GM18517 (cell line): Measurements from ENCODE around the gene SKIDA1.
"Not testable (repeated sequence)": the region's sequence is repeated elsewhere in the genome, so short reads cannot be mapped to it uniquely, and the experiment has no call there.

Experiments
- ATAC-seq: cut with Tn5 transposase; IDR thresholded peaks from one replicate; pipeline ENCODE4 v1.9.1; 2021; ENCODE audit warnings: mild to moderate bottlenecking, moderate library complexity; ENCODE audit not compliant: unreplicated experiment

SKIDA1 gene

DNA sequence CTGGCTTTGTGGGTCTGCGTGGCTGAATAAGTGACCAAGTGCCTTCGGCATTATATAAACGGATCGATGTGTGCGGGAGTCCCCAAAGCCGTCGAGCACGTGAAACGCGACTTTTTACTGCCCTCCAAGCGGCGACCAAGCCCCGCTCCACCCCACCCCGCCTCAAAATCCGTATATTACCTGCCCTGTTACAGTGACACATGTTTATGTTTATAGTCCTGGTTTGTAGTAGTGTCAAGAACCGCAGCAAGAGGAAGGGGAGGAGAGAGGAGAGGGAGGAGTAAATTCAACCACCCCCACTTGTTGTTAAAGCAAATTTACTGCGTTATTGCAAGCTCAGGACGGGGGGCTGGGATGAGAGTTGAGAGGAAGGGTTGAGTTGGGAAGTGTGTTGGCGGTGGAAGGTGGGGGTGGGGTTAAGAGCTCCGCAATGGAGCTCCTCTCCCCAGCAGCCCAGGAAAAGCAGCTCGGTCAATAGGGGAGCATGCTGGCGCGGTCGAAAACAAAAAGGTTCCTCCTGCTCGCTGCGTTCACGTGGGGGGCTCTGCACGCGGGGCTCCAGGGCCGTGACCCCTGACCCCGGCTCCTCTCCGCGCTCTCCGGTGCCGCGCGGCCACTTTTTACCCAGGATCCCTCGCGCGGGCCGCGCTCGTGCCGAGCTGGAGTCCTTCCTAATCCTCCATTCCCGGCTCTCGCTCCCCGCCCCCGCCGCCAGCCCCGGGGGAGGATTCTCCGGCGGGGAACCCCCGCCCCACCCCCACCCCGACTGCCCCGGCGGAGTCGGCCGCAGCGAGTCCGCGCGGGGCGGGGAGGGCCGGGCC is at the start of gene SKIDA1:
Gene SKIDA1 (minus strand): TSS at position 316 of the 821 bp plus-strand sequence. CDS start 7,860 bp downstream, outside the sequence.
- no peak for ATAC-seq

DNA sequence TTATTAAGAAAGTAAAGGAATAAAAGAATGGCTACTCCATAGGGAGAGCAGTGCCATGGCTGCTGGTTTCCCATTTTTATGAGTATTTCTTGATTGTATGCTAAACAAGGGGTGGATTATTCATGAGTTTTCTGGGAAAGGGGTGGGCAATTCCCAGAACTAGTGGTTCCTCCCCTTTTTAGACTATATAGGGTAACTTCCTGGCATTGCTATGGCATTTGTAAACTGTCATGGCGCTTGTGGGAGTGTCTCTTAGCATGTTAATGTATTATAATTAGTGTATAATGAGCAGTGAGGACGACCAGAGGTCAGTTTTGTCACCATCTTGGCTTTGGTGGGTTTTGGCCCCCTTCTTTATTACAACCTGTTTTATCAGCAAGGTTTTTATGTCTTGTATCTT is 49.0 kb upstream of the SKIDA1 start:
- not testable (repeated sequence) for ATAC-seq

DNA sequence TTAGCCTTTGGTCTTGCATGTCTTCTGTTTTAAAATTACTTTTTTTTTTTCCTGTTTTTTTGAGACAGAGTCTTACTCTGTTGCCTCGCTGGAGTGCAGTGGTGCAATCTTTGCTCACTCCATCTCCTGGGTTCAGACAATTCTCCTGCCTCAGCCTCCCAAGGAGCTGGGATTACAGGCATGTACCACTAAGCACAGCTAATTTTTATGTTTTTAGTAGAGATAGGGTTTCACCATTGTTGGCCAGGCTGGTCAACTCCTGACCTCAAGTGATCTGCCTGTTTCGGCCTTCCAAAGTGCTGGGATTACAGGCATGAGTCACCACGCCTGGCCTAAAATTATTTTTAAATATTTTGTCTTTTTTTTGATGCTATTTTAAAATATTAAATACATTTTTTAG is 47.1 kb upstream of the SKIDA1 start:
- ATAC-seq, result no peak

DNA sequence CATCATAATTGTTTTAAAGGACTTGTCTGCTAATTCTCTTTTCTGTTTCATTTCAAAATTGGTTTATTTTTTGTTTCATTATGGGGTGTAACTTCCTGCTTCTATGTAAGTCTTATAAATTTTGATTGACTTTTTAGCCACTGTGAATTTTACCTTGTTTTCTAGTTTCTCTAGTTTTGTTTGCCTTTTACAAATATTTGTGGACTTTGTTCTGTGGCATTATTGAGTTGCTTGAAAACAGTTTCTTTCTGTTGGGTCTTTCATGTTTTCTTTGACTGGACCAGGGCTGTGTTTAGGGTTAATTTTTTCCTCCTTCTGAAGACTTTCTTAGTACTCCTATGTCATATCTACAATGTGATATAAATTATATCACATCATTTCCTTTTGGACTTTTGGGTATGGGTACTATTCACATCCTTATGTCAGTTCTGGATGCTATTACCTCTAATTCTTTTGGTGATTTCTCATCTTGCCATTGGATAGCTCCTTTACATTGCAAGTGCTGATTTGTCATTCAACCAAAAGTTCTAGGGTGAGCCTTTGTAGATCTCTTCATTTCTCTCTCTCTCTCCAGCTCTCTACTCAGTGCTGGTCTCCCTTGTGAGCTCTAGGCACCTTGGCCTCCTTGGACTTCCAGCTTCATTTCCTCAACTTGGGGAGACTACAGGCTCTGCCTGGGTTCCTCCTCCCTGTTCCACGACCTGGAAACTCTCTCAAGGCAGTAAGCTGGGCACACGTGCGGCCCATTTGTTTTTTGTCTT is 45.5 kb upstream of the SKIDA1 start:
- ATAC-seq, result no peak

DNA sequence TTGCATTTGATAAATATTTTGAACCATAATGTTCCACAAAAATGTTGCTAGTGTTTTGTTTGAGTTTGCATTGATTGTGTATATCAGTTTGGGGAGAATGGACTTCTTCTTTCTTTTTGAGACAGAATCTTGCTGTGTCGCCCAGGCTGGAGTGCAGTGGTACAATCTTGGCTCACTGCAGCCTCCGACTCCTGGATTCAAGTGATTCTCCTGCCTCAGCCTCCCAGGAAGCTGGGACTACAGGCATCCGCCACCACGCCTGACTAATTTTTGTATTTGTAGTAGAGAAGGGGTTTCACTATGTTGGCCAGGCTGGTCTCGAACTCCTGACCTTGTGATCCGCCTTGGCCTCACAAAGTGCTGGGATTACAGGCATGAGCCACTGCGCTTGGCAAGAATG is 33.5 kb upstream of the SKIDA1 start:
- not testable (repeated sequence) for ATAC-seq

DNA sequence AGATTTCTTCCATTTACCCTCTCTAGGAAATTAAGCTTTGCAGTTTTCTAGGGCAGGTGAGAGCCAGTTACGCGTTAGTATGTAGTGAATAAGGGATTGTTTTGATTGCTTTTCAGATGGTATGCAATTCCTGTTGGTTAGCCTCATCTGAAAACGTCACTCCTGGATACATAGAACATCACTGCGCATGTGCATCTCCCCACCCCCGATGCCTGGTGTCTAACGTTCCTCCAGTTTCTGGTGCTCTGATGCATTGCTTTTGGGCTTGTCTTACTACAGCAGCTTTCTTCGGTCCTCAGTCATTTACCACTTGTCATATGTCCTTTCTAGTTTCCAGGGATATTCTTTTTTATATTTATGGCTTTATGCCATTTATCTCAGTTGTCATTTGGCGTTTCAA is 31.0 kb upstream of the SKIDA1 start:
- ATAC-seq, result no peak

DNA sequence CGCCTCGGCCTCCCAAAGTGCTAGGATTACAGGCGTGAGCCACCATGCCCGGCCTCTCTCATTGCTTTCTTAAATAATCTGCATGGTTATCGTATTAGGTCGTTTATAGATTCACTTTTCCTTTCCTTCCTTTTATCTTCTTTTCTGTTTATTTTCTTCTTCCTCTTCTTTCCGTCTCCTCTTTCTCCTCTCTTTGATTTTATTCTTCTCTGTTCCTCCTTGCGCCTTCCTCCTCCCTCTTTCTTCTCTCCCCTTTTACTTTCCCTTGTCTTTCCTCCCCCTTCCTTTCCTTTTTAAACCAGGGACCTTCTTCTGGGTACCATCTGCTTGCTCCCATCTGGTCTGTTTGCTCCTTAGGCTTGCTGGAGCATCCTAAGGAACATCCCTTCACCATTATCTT is 27.2 kb upstream of the SKIDA1 start:
- ATAC-seq, result no peak

DNA sequence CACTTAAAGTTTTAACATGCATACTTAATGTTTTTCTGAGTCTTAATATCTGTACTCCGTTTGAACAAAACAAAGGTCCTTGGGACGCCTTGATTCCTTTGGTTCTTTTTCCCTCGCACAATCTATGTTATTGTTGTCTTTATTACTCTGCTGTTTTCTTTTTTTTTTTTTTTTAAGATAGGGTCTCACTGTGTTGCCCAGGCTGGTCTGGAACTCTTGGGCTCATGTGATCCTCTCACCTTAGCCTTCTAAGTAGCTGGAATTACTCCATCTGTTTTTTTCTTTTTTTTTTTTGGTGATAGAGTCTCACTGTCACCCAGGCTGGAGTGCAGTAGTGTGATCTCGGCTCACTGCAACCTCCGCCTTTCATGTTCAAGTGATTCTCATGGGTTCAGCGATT is 21.8 kb upstream of the SKIDA1 start:
- no peak for ATAC-seq

DNA sequence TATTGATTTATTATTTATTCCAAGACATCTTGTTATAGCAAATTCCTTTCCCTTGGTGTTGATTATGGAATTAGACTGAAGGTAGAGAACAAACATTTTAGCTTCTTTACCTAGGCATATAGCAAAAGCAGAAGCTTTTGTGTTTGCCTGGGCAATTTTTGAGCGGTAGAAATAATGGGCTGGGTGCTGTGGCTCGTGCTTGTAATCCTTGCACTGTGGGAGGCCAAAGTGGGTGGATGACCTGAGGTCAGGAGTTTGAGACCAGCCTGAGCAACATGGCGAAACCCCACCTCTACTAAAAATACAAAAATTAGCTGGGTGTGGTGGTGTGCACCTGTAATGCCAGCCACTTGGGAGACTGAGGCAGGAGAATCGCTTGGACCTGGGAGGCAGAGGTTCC is 15.2 kb upstream of the SKIDA1 start:
- ATAC-seq, result not testable (repeated sequence)

DNA sequence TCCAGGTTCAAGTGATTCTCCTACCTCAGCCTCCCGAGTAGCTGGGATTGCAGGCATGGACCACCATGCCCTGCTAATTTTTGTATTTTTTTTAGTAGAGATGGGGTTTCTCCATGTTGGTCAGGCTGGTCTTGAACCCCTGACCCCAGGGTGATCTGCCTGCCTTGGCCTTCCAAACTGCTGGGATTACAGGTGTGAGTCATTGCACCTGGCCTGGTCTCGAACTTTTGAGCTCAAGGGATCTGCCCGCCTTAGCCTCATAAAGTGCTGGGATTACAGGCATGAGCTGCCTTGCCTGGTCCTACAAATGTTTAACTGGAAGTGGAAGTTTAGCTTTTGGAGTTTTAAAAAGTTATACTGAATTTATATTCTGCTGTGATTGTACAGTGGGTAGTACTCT is 11.4 kb upstream of the SKIDA1 start:
- no peak for ATAC-seq

DNA sequence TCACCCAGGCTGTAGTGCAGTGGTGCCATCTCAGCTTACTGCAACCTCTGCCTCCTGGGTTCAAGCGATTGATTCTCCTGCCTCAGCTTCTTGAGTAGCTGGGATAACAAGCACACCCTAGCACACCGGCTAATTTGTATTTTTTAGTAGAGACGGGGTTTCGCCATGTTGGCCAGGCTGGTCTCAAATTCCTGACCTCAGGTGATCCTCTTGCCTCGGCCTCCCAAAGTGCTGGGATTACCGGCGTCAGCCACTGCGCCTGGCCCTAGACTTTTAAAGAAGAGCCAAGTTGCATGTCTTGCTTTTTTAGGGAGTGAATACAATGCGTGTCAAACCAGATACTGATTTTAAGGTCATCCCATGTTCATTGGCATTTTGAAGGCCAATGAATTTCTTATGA is 10.5 kb upstream of the SKIDA1 start:
- ATAC-seq, result not testable (repeated sequence)

DNA sequence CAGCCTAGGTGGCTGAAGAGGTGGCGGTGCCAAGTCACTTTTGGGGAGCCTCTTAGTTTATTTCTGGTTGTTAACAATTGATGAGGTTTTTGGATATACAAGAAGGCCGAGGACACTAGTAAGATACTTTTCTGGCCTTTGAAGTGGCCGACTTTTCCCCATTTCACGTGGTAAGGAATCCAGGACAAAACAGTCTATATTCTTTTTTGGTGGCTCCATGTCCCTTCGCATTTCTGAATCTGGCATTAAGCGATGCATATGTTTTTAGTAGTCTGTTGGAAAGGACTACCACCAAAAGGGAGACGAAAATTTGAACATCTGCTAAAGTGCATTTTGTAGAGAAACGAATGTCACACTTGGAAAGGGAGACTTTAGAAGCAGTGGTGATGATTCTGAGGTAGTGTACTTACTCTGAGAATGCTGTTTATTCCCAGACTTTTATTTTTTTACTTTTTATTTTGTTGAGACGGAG is 10.0 kb upstream of the SKIDA1 start:
- ATAC-seq, result no peak

DNA sequence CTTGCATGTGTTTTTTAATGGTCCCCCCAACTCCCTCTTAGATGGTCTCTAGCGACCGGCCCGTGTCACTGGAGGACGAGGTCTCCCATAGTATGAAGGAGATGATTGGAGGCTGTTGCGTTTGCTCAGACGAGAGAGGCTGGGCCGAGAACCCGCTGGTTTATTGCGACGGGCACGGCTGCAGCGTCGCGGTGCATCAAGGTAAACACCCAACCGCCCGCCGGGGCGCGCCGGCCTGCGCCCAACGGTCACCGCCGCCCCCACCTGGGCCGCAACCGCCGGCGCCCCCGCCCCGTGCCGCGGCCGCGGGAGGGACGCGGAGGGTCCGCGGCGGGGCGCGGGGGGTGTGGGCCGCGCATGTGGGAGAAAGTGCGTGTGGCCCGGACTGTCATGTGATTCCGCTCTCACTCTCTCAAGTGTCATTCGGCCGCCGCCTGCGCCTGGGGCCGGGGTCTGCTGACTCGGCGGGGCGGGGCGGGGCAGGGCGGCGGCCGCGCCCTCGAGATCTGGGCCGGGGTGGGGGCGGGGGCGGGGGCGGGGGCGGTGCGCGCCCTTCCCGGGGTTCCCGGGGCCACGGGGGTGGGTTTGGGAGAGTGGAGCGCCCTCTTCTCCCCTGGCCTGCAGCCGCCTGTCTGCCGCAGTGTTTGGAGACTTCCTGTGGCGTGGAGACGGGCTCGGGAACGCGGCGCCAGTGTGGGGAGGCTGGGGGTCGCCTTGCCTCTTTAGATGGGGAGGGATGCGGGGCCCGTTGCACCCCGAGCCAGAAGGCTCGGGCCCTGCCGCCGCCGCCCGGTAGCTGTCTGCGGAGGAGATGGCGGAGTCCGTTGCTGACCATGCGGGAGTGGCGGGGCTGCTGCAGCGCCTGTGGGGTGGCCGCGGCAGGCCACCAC is 9.4 kb upstream of the SKIDA1 start:
- ATAC-seq, result no peak

DNA sequence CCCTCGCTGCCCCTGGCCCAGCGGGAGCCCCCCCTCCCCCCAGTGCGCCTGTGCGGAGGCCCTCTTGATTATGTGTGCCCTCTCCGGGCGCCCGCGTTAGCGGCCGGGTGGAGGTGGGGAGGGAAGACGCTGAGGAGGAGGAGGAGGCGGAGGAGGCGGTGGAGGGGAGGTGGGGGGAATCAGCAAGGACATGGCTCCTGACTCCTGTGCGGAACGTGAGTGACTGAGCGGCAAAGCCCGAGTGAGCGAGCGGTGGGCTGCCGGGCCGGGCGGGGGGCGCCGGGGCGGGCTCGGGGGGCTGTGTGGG is 8.8 kb upstream of the SKIDA1 start:
- ATAC-seq, result no peak

DNA sequence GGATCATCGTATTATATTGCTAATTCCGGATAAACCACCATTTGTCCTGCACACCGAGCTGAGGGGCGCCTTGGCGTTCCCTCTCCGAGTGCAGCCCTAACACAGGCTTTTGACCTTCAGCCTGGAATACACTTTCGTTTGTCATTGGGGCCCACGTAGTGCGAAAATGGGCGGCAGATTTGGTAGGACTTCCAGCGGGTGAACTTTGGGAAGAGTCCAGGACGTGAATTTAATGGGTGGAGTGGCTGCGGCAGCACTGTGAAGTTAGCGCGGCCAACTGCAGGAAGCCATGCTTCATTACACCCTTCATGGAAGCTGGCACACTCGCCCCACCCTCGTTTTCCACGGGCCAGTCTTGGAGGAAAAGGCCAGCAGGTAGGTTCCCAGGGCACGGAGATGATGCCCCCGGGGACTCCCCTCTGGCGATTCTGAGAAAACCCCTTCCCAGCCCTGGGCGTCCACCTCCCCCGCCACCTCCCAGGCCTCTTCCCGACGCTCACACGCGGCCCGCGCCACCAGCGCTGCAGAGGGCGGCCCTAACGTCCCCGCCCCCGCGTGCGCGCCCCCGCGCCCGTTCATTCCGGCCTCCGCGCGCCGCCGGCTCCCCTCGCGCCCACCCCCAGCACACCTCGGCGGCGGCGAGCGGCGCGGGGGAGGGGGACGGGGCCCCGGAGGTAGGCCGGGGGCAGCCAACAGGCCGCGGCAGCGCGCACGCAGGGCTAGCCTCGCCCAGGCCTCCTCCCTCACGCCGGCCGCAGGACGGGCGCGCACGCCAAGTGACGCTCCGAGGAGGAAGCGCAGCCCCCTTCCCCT is 8.2 kb upstream of the SKIDA1 start, which contains the start of gene MLLT10:
Gene MLLT10 (plus strand): TSS at position 766 of the 813 bp plus-strand sequence. CDS start 413 bp downstream, outside the sequence.
- peak; percentile 72 for ATAC-seq

DNA sequence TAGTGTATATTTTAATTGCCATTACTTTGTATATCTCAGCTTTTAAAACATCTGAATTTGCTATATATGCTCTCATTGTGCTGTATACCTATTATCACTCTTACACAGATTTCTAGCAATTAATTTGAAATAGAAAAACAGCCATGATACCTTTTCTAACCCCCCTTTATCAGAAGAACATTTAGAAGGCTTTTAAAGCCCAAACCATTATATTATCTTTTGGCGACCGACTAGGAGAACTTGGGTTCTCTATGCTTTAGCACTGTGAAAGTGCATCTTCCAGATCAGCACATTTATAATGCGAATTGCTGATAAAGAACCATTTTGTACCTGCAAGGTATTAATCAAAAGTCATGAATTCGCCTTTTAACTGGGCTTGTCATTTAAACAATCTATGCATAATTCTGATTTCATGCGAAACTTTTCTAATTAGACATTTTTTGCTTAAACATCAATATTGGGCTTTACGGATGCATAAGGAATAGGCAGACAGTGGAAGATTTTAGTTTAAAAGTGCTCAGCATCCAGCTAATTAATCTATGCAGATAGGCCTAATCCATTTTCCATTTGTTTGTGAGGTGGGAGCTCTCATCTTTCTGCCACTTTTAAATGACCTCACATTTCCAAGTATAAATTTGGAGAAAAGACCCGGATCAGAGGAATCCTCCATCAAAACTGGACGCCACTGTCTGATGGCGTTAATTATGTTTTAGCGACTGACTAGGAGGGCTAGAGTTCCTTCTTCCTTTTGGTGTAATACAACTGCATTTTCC is 7.4 kb upstream of the SKIDA1 start:
- no peak for ATAC-seq

DNA sequence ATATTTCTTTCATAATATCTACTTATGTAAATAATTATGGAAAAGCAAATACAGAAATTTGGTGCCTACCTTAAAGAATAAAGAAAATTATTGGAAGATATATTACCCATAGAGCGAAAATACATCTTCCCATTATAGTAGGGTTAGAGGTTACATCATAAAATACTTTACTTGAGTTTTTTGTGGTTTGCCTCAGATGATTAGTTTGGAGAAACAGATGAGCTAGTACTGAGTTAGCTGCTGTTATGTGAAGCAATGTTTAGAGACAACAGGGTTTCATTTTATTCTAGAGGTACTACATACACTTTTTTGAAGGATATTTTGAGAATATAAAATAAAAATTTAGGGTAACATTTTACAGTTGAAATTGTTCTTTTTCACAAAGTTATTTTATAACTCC is 5.7 kb upstream of the SKIDA1 start:
- no peak for ATAC-seq

DNA sequence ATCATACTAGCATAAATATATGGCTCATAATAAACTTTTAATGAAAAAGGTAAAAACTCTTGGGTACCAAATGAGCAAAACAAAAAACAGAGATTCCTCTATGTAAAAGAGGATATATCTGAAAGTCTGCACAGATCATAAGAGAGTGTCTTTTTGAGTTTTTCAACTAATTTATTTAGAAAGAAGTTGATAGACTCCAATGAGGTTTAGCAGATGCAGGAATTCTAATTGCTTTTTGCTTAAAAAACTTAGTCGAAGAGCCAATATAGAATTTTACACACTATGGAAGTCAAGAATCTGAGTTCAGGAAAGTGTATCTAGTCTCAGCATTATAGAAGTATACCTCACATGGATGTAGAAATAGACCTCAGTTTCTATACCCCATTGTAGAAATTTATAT is 5.2 kb upstream of the SKIDA1 start:
- no peak for ATAC-seq

DNA sequence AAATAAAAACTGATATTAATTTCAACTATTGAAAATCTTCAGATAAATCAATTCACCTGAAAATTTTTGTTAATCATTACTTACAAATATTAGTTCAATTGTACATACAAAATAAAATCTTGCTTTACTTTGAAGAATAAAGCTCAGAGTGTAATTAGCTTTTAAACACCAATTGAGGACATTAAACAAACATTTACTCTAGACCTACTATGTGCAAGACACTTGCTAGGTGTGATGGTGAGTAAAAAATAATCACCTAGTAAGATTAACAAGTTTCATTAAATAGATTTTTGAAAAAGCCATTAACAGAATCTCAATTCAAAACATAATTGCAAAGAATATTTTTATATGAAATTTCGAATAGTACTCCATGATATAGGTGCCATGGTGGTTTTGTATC is 4.7 kb upstream of the SKIDA1 start:
- ATAC-seq, result no peak
